Measurements from ENCODE around the gene PSME2. TPM values are rescaled to one million over a fixed set of nuclear protein-coding genes. Genes with fewer than 3 reads are reported as not detected.

PSME2 gene
- total RNA-seq, 1 experiment from 2014 or later: 188 TPM

- H3K27me3 ChIP-seq (ENCODE audit: control insufficient read depth, insufficient read depth, low read length): no peaks in the 10 kb centered on the region
- ChIA-PET CTCF (no interaction called here), POLR2A (interaction anchor here (0.5 to 0.6 kb wide), 2 partner anchors 12 to 42 kb away, joined by 9 to 11 read pairs; no protein-coding TSS in a partner anchor)
- H3K9me3 ChIP-seq (ENCODE audit: control insufficient read depth, insufficient read depth, low read depth, low read length): no peaks in the 10 kb centered on the region
- in situ Hi-C loops (cut with HindIII; ENCODE audit: low pct_unique_long_range_greater_than_20kb, low sequenced_read_pairs): no loop called here
- H3K4me3 ChIP-seq (ENCODE audit: low read depth in 2 of 2, low read length in 2 of 2): no peak overlapping the region
- H3K4me1 ChIP-seq (ENCODE audit: control insufficient read depth, insufficient read depth, low read length): peaks cover 4% of the 10 kb centered on the region; the same call in 1 of the 2 replicates
- no peak for TF ChIP-seq SIN3A (IDR thresholded peaks at IDR 0.05; ENCODE audit: borderline replicate concordance, insufficient read depth, low read depth, low read length)
- no peak for TF ChIP-seq CTCF (IDR thresholded peaks at IDR 0.05)
- TF ChIP-seq REST (IDR thresholded peaks at IDR 0.05; ENCODE audit: insufficient read depth in 1 of 2, low read depth in 2 of 2, low read length in 1 of 2): no peak
- no peak for TF ChIP-seq TCF7L2 (IDR thresholded peaks at IDR 0.05; ENCODE audit: low read depth, low read length)
- TF ChIP-seq POLR2AphosphoS5 (IDR thresholded peaks at IDR 0.05; ENCODE audit: low read depth, low read length): no peak
- 0 out of 2 replicates have a peak, but pooled peaks cover 2% of the 10 kb centered on the region for H3K36me3 ChIP-seq (ENCODE audit: control insufficient read depth, insufficient read depth, low read length)
- ATAC-seq (no peak), DNase-seq (ENCODE audit: low read depth, low spot score) (no peak)
- H3K27ac ChIP-seq (ENCODE audit: low read length): no peak overlapping the region
- intact Hi-C loops (cut with micrococcal nuclease; ENCODE audit: unreplicated experiment): no loop called here
- no TSS peak for BruUV-seq (replicated peaks)
Measured at GRCh38 chr14:24183014-24183481, 36.6 kb upstream of the PSME2 start.

GRCh38 chr14:24182110-24182882 is 35.9 kb upstream of the PSME2 start:
- H3K27ac ChIP-seq (ENCODE audit: low read length): no peak overlapping the region
- no peak overlapping the region for H3K4me3 ChIP-seq (ENCODE audit: low read depth in 2 of 2, low read length in 2 of 2)
- BruUV-seq (replicated peaks): no TSS peak
- DNase-seq (ENCODE audit: low read depth, low spot score) (no peak), ATAC-seq (no peak)
- POLR2A ChIA-PET: interaction anchor here (0.6 kb wide), 1 partner anchor 42 kb away, joined by 11 read pairs; no protein-coding TSS in a partner anchor
- intact Hi-C loops (cut with micrococcal nuclease; ENCODE audit: unreplicated experiment) (no loop called here), in situ Hi-C loops (cut with HindIII; ENCODE audit: low pct_unique_long_range_greater_than_20kb, low sequenced_read_pairs) (no loop called here)
- H3K27me3 ChIP-seq (ENCODE audit: control insufficient read depth, insufficient read depth, low read length): no peaks in the 10 kb centered on the region
- no peaks in the 10 kb centered on the region; the same call in 1 of the 2 replicates for H3K4me1 ChIP-seq (ENCODE audit: control insufficient read depth, insufficient read depth, low read length)
- 0 out of 2 replicates have a peak, but pooled peaks cover 2% of the 10 kb centered on the region for H3K36me3 ChIP-seq (ENCODE audit: control insufficient read depth, insufficient read depth, low read length)
- TF ChIP-seq TCF7L2 (IDR thresholded peaks at IDR 0.05; ENCODE audit: low read depth, low read length) (no peak), SIN3A (IDR thresholded peaks at IDR 0.05; ENCODE audit: borderline replicate concordance, insufficient read depth, low read depth, low read length) (no peak), CTCF (IDR thresholded peaks at IDR 0.05) (no peak), POLR2AphosphoS5 (IDR thresholded peaks at IDR 0.05; ENCODE audit: low read depth, low read length) (0 out of 2 replicates have a peak, but pooled peaks have one; percentile 18), REST (IDR thresholded peaks at IDR 0.05; ENCODE audit: insufficient read depth in 1 of 2, low read depth in 2 of 2, low read length in 1 of 2) (no peak)
- CTCF ChIA-PET: no interaction called here
- H3K9me3 ChIP-seq (ENCODE audit: control insufficient read depth, insufficient read depth, low read depth, low read length): no peaks in the 10 kb centered on the region
